Bone marrow (tissue), 2 donors: Measurements from ENCODE around the gene PGLYRP2.

Experiments used
- DNase-seq, 2 donors: peaks; one replicate each; lab custom pipeline; 2025; lab: John Stamatoyannopoulos, UW

PGLYRP2 gene

DNA sequence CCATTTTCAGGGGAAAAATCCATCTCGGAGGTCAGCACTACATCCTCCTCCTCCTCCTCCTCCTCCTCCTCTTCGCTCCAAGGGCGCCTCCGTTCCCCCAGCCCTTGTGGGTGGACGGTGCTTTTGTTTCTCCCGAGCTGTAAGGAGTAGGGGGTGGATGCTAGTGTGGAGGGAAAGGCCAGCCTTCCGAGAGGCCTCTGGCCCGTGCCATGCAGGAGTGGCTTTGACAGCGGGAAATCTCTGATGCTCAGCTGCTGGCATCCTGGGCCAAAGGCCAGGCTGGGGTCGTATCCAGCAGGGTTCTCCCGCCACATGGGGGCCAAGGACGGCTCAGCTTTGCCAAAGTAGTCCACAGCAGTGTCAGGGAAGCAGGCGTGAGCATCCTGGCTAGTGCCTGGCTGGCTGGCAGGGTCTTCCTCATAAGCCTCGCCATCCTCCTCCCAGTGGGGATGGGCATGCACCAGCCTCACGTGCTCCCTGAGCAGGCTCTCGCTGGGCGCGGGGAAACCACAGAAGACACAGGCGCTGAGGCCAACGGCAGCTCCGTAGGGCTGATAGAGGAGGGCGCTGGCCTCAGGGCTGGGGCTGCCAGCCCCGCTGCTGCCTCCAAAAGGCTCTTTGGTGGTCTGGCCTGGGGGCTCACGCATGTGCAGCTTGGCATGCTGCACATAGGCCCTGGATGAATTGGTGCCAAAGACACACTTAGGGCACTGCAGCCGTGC lies 40.1 kb downstream of the PGLYRP2 start:
- no peak for DNase-seq

DNA sequence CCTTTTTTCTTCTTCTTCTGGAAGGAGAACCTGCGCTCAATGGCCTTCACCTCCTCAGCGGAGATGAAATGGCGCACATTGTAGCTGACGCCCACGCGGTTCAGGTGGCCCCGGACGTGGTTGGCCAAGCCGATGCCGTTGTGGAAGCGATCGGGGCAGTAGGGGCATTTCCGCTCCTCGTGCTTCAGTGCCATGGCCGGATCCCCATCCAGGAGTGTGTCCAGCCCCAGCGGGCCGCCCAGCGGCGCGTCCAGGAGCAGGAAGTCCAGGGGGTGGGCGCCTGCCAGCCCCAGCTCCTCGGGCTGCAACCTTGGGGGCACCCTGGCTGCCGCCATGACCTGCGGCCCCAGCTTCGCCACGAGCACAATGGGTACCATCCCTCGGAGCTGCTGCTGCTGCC lies 40.7 kb downstream of the PGLYRP2 start:
- no peak for DNase-seq

DNA sequence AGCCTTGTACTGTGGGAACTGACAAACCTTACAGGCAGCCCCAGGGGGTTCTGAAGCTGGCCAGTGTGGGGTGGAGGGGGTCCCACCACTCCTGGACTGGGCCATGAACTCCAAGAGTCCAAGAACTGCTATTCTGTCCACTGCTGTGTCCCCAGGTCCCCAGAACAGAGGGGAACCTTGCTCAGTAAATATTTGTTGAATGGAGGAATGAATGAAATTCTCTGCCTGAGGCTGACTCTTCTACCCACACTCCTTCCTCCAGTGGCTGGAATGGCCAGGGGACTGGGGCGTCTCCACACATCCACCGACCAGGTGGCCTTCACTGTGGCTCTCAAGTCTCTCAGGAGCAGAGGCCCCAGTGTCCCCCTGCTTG lies 41.2 kb downstream of the PGLYRP2 start:
- DNase-seq, result no peak

DNA sequence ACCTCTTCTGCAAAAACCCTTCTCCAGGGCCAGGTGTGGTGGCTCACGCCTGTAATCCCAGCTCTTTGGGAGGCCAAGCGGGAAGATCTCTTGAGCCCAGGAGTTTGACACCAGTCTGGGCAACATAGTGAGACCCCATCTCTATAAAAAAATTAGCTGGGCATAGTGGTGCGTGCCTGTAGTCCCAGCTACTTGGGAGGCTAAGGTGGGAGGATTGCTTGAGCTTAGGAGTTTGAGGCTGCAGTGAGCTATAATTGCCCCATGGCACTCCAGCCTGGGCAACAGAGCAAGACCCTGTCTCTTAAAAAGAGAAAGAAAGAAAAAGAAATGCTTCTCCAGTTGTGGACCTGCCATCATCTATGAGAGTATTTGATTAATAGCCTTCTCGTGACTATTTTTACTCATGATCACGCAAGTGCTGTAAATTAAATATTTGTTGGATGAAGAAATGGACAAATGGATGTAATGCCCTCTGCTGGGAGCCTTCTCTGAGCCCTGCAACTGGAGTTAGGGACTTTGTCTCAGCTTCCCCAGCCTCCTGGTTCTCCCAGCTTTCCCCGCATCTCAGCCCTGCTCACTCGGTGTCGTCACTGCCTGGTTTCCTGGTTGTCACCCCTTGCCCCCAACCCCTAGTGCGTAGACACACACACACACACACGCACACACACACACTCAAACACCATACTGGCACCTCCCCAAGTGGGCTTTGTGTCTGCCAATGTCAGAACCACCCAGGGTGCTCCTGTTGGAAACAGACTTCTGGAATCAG lies 41.8 kb downstream of the PGLYRP2 start:
- DNase-seq, result no peak

DNA sequence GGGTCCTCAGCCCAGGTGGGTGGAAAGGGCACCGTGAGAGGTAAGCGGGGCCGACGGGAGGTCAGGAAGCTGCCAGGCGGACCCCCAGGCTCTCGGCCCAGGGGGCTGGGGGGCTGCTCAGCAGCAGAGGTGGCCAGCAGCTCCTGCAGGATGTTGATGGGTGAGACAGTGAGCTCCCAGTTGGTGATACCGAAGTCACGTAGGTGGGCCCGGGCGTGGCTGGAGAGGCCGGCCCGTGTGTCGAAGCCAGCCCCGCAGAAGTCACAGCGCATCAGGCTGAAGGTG lies 42.5 kb downstream of the PGLYRP2 start:
- no peak for DNase-seq

DNA sequence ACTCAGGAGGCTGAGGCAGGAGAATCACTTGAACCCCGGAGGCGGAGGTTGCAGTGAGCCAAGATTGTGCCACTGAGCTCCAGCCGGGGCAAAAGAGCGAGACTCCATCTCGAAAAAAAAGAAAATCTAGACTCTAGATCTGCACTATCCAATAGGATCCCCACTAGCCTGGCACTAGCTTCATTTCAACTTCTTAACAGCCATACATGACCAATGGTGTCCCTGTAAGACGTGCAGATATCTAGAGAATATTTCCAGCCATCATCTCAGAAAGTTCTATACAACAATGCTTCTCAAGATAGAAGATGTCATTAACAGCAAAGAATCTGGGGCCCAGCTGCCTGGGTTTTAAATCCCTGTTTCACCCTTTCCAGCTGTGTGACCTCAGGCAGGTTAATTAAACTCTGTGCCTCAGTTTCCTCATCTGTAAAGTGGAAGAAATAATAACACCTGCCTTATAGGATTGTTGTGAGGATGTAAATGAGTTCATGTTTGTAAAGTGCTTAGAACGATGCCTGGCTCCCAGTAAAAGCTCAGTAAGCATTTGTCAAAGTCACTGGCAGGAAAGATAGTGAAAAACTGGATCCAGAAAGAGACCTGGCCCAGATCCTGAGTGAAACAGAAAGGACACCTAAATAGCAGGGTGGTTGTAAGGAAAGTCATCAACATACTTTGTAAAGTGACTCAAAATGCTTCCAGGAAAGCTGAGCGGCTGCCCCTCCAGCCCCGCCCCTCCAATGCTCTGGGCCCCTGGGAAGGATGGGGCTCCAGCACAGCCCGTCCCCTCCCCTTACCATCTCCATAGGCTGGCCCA lies 43.1 kb downstream of the PGLYRP2 start:
- no peak for DNase-seq

DNA sequence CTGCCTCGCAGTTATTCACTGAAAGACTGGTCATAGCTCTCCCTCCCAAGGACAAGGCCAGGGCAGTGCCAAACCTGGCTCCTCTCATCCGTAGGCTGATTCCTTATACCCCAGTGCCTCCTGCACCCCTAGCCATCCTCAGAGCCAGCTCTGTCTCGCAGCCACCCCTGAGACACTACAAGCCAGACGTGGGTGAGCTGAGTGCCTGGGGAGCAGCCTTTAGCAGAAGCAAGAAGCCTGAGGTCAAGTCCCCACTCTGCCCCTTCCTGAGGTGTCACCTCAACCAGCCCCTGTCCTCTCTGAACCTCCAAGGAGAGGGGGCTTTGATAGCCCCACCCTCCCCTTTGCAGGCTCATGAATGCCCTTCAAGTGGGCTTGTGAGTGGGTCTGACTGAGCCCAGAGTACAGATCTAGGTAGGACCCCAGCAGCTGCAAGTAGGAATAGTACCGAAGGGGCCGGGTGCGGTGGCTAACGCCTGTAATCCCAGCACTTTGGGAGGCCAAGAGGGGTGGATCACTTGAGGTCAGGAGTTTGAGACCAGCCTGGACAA lies 45.7 kb downstream of the PGLYRP2 start:
- no peak for DNase-seq

DNA sequence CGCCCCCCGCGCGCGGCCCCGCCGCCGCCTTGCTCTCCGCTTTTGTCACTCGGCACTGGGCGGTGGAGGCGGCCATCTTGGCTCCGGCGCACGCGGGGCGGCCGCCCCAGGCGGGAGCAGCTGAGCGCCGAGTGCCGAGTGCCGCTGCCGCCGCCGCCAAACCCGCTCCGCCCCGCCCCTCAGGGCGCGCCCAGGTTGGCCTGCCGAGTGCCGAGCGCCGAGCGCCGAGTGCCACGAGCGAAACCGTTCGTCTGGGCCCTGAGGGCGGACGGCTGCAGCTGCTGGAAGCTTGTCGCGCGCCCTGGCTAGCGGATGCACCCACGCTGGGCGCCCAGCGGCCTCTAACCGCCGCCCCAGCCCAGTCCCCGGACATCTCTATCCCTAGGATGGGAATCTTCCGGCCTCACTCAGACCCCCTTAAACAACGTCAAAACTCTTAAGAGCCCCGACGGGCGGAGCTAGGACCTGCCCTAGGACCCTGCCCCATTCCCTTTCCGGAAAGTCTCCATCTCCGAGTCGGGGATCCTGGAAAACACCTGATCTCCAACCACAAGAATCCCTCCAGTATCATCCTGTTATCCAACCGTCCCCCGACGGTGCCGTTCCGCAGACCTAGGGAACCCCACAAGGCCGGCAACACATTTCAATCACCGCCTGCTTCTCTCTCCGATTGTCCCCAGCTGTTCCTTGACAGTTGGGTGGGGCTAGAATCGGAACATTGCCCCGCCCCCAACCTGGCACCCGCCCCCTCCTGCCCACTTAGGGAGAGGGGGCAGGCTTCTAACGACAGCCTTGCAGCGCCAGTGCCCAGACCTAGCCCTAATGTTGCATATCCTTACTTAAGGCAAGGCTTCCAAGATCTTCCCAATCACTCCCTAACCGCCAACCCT lies 46.4 kb downstream of the PGLYRP2 start:
- peak; percentile 61 to 63 for DNase-seq

DNA sequence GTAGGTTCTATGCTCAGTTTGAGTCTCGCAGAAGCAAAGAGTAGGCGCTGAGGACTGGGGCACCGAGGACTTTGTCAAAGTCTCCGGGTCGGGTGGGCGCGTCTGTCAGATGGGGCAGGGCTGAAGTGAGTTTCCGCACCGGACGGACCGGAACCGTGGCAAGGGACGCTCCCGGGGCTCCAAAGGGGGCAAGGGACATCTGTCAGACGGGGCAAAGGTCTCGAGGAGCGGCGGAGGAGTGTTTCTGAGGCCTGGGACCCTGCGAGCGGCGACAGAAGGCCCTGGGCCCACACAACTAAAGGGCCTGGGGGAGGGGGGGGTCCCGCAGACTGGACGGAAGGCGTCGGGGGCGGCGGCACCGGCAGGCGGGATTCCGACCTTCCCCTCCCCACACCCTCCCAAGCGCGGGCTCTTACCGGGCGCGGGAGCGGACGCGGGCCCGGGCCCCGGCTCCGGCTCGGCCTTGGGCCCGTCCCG lies 47.2 kb downstream of the PGLYRP2 start:
- DNase-seq, result no peak

DNA sequence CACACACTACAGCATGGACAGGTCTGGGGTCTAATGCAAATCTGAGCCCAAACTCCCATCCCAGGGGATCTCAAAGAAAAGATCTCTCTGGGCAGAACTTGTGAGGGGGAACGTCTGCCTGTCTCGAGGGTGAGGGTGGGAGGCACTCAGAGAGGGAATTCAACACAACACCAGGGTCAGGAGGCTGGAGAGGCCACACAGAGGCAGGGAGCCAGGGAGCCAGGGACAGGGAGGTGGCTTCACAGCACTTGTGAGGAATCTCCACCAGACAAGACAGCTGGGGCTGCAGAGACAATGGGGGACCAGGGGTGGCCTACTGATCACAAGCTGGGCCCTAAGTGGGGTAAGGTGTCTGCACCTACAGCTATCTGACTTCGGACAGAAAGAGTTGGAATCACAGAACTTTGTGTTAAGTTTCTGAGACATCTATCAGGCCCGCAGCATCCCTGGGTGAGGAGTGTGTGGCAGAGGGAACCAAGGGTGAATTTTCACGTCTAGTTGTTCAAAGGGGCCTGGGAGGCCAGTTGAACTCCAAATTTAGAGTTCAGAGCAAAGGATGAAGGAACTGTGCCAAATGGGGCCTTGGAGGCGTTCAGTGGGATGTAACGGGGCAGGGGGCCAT lies 47.8 kb downstream of the PGLYRP2 start:
- no peak for DNase-seq

DNA sequence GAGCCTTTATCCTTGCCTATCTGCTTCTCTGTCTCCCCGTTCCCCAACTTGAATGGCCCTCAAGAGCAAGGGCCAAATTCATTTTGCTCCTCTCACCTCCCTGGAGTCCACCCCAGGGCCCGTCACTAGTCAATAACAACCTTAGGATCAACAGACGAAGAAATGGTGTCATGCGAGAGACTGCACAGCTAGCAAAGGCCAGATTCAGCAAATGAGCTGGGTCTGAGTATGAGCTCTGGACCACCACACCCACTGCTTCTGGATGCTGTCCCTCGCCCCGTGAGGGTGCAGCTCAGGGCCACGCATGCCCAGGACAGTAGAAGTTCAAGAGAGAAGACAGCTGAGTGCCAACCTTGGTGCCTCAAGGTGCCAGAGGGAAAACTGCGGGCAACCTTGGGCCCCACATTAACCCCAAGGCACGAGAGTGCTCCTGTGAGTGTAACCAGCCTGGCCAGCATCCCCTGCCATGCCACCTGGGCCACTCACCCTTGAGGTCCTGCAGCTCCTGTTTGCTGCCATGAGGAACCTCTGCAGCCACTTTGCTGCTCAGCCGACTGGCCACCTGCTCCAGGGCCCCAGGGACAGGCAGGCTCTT lies 48.7 kb downstream of the PGLYRP2 start:
- no peak for DNase-seq

DNA sequence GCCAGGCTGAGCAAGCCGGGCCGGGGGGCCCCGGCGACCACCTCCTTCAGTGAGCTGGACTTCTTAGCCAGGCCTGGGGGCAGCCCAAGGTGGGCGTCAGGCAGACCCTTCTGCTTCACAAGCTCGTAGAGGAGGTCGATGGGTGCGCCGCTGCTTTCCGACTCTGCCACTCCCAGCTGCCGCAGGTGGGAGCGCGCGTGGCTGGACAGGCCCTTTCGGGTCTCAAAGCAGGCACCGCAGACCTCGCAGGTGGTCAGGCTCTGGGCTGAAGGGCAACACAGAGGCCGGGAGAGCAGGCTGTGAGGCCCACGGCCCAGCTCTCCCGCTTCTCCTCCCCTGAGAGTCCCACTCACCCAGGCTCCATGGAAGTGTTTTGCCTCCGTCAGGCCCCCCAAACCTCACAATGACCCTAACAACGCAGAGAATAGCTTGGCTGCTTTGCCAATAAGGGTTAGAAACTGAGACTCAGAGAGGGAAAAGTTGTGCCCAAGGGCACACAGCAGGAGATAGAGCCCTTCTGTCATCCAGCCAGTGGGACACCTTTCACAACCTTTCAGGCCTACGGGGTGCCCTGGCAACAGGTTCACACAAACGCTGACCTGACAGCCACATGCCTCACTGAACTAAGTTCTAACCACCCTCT lies 49.4 kb downstream of the PGLYRP2 start:
- no peak for DNase-seq

DNA sequence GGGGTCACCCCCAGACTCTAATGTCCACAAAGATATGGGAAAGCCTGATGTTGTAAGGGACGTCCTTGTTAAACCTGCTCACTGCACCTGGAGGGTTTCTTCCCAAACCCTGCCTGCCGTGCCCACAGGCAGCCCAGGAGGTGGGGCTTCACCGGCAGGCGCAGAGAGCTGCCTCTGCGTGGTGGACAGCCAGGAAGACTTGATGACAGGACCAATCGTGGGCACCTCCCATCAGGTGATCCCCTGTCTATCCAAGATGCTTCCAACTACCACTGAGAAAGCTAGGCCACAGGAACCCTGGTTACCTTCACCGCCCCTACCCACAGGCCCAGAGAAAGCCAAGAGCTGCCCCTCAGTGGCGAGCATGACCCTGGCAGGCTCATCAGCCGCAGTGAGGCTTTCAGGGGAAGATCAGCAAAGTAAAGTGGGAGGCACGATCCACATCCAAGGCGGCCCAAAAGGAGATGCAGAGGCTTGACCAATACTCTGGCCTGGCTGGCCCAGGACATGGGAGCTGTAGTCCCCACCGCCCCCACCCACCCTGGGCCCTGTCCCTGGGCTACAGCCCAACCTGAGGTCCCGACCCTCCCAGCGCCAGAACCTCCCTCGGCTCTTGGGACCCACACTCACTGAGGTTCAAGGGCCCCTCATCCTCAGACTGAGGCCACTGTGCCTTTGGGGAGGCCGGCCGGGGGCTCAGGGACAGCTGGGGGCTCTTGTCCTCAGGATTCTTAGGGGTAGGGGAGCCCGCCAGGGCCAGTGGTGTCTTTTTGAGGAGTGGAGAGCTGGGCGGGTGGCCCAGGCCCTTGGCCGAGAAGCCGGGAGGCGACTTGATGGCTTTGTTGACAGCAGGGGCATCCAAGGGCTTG lies 50.1 kb downstream of the PGLYRP2 start:
- DNase-seq, result no peak

DNA sequence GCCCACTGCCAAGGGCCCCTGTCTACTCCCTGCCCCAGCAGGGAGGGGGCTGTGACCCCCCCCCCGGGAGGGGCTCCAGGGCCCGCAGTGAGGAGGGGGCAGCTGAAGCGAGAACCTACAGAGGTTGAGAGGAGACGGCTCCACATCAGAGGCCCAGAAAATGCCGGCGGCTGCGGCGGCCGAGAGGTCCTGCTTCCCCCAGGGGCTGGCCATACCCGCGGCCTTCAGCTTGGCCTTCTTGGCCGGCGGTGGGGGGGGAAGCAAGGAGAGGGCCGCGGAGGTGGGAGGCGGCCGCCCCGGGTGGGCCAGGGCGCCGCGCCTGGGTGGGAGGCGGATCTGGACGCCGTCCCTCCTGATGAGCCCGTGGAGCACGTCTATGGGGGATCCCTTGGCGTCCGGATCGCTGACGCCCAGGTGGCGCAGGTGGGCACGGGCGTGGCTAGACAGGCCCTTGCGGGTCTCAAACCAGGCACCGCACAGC lies 51.3 kb downstream of the PGLYRP2 start:
- no peak for DNase-seq

DNA sequence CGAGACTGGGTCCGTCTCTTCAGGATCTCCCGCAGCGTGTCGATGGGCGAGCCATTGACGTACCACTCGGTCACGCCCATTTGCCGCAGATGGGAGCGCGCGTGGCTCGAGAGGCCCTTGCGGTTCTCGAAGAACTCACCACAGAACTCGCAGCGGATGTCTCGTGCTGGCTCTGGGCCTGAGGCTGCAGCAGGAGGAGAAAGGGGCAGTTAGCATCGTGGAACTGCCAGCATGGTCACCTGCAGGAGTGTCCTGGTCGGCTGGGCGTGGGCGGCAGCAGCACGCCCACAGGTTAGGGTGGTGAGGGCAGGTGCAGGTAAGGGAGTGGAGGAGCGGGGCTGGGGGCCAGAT lies 52.0 kb downstream of the PGLYRP2 start:
- no peak for DNase-seq

DNA sequence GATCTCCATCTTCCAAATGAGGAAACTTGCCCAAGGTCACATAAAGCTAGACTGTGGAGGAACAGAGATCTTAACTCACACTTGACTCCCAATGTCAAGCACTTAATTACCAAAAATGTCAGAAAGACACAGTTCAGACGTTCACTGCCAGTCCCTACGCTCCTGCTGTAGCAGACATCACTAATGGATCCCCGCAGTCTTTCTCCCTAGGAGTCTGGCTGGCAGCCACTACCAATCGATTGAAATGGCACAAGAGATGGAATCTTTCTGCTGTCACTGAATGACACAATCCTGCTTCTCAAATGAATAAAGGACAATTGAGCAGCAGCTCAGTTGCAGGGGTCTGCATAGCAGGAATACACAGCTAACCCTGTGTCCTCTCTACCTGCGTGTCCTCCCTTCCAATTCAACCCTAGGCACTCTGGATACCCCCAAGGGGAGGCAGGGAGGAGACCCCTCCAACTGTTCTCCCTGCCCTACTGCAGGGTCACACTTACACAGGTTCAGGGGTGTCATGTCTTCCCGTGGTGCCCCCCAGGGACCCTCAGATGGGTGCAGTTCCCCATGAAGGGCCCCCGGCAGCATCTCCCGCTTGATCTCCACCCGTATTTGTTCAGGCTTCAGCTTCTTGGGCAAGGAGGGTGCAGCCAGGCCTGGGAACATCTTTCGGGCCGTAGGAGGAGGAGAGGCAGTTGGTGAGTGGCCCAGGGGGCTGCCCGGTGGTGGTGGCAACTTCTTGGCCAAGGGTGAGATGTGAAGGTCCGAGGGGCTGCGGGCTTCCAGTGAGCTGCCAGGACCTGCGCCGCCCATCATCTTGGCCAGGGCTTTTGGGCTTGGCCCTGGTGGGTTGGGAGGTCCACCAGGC lies 52.6 kb downstream of the PGLYRP2 start:
- no peak for DNase-seq

DNA sequence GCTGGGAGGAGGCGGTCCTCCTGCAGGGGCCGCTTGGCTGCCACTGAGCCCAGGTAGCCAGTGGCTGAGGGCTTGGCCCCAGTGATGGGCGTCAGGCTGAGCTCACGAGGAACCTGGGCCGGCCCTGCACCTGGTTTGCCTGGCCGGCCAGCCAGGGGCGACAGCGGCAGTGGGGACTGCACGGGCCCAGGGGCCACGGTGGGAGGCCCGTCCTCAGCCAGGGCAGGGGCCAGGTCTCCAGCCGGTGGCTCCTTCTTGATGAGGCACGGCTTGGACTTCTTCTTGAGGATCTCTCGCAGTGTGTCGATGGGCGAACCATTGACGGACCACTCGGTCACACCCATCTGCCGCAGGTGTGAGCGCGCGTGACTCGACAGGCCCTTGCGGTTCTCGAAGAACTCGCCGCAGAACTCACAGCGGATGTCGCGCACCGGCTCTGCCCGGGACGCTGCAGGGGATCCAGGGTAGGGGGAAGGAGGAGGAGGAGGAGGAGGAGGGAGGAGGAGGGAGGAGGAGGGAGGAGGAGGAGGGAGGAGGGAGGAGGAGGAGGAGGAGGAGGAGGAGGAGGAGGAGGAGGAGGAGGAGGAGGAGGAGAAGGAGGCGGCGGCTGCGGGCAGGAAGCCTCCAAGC lies 53.9 kb downstream of the PGLYRP2 start:
- DNase-seq, result no peak
